Measurements from ENCODE around the gene FIBP.

- TF ChIP-seq CTCF (conservative IDR thresholded peaks at IDR 0.05) (no peak), ZFX (IDR thresholded peaks at IDR 0.05) (no peak)
Observed at GRCh38 chr11:65906602-65907001, 18.3 kb upstream of the FIBP start.
